ENCODE results near the gene AMN.

Gene AMN

GRCh38 chr14:102930138-102930752, 7.8 kb downstream of the AMN start:
- no peak for DNase-seq

DNA sequence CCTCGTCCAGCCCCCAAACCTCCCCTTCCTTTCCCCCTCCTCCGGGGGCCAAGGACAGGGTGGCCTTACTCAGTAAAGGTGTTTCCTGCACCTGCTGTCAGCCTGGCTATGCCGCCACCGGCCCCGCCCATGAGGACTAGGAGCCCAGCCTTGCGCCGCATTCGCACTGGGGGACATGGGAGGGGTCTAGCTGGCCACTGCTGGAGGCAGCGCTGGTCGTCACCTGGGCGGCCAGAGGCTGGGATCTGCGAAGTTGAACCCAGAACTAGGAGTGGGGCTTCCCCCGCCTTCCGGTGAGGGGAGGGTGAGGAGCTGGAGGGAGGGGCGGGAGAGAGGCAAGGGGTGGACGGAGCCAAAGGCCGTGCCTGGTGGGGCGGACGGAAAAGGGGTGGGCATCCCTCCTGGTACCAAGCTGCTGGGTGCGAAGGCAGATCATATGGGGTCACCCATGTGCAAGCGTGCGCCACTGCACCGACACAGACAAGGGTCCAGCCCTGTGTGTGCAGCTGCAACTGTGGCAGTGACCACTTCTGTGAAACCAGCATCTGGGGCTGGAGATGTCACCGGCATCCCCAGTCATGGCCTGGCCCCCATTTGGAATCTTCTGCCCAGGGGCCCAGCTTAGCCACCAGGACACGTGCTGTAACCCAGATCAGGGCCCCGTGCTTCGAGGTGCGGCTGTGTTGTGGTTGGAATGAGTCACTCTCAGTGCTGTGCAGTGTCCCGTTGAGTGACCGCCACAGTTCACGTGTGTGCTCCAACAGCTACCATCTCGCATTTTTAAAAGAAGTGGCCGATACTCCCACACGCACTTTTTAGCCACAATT, 8.5 kb downstream of the AMN start:
- no peak for DNase-seq

DNA sequence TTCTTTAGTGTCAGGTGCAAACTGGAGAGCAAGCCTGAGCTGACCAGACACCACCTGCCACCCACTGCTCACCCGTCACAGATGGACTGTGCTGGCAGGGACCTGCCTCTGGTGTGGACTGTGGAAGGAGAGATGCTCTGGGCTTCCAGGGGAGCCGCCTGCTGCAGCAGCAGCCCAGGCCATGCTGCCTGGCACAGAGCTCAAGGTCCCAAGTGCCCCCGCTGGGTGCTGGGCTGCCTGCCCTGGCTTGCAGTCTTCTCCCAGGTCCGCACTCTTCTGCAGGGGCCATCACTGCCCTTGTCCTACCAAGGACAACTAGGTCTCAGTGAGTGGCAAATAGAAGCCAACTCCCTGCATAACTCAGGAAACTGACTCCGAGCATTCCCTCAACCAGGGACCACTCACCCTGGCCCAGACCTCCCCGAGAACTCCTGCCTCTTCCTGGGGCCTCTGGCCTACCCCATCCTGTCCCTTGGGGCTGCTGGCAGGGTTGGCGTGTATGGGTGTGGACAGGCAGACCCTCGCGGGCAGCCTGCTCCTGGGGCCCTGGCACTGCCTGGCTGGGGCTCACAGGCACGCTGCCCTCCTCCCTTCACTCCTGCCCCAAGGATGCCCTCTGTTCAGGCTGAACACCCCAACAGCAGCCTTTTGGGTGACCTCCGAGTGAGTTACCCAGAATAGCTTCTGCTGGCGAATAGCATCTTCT, 9.3 kb downstream of the AMN start:
- no peak for DNase-seq

DNA sequence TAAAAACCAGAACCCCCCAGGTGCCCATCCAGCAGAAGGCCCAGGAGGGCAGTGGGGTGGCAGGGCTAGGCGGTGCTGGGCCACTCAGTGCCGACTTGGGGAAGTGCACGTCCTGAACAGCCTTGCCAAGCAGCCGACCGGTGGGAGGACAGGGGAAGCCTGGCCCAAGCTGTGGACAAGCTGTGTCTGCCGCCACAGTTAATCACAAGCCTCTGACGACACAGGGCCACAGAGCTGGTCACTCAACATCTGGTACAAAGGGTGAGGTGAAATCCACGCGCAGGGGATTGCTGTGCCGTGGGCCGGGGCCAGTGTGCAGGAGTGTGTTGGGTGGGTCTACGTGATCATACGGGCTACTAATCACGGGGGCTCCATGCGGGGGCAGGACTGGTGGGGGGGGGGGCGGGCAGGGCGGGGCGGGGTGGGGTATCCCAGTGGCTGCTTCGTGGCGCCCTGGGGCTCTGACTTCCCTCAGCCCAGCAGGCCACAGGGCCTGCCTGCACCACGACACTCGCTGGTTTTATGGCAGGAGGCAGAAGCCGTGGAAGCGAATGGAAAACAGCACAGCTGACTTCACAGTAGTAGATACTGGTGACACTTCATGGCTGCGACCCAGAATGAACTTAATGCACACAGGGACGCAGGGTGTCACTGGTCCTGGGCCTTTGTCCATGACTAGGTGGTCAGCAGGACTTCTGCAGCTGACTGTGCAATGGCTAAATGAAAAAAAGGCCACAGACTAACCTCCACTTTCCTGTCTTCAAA, 10.2 kb downstream of the AMN start:
- DNase-seq, result no peak

DNA sequence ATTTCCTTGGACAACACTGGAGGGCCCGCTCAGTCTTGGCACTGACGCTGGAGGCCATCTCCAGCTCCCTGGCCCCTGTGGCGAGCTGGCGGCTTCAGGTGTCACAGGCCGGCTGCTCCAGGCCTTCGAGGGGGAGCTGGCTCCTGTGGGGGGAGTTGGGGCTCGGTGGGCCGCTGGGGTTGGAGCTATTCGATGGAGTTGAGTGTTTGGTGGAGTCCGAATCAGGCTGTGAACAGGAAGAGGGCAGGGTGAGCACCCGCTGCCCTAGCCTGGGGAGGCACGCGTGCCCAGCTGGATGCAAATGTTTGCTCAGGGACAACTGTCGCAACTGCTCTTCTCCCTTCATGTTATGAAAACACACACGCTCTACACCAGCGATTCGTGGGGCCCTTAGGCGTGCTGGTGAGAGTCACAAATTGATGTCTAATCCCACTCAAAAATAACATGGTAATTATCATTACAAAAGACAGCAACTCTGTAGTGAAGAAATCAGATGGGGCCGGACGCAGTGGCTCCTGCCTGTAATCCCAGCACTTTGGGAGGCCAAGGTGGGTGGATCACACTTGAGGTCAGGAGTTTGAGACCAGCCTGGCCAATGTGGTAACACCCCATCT, 11.3 kb downstream of the AMN start:
- DNase-seq, result no peak

DNA sequence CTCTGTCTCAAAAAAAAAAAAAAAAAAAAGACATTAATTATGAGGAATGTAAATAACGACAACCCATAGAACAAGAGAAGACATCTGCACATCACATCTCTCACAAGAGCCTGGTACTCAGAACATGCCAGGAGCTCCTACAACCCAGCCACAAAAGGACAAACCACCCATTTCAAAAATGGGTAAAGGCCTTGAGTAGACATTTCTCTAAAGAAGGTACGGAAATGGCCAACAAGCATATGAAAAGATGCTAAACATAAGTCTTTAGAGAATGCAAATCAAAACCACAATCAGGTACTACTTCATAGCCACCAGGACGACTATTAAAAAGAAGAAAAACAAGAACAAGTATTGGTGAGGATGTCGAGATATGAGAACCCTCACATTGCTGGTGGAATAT, 13.3 kb downstream of the AMN start:
- no peak for DNase-seq

GRCh38 chr14:102937331-102938175, 15.1 kb downstream of the AMN start:
- DNase-seq, result no peak

DNA sequence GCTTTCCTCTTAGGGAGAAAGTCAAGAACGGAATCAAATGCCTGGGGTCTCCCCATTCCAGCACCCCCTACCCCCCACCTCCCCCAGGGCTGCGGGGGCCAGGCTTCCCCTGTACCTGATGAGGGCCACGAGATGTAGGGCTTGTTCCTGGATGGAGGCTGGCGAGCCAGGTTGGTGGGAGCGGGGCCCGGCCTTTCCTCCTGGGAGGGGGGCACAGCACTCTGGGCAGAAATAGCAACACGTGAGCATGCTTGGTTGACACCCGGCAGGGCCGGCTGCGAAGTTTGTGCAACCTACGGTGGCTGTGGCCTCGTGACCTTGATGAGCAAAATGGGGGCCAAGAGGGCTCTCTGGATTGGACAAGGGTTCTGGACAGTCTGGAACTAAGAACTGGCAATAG, 15.7 kb downstream of the AMN start:
- no peak for DNase-seq

DNA sequence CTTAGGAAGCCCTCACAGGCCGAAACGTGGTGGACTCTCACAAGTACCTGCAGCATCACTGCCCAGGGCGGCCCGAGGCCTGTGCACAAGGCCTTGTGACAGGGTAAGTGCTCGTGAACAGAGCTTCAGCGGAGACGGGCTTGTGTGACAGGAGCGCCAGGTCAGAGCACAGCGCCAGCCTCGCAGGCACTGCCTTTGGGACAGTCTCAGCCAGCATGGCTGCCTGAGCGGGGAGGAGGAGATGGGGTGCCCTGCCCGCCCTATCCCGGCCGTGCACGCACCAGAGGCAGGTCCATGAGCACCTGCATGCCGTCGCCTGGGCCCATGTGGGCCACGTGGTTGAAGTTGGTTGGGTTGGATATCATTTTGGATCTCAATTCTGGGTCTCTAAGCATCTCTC, 16.9 kb downstream of the AMN start:
- no peak for DNase-seq

DNA sequence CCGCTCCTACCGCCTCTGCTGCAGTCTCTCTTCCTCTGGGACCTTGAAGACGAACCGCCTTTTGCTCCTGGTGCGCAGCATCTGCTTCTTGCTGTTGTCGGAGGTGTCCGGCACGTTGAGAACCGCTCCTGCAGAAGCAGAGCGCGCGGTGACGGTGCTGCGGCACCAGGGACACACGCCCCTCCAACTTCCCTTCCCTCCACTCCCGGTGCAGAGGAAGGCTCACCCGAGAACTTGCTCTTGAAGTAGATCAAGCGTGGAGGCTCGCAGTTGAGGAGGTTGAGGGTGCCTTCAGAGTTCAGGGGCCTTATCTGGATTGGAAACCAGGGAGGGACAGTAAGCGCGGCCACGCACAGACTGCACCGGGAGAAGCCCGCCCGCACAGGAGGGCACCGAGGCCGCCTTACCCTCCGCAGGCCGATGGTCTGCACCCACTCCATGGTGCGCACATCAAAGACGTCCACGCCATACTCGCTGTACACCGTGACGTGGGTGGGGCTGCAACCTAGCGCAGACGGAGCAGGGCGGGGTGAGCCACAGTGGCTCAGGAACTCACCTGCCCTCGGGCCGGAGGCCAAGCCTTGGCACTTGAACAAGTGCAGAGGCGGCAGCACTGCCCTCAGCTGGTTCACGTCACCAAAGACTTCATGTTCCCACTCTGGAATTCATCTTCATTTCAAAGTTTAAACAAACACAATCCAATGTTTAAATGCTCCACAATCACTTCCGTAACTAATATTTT, 17.5 kb downstream of the AMN start:
- DNase-seq, result no peak

DNA sequence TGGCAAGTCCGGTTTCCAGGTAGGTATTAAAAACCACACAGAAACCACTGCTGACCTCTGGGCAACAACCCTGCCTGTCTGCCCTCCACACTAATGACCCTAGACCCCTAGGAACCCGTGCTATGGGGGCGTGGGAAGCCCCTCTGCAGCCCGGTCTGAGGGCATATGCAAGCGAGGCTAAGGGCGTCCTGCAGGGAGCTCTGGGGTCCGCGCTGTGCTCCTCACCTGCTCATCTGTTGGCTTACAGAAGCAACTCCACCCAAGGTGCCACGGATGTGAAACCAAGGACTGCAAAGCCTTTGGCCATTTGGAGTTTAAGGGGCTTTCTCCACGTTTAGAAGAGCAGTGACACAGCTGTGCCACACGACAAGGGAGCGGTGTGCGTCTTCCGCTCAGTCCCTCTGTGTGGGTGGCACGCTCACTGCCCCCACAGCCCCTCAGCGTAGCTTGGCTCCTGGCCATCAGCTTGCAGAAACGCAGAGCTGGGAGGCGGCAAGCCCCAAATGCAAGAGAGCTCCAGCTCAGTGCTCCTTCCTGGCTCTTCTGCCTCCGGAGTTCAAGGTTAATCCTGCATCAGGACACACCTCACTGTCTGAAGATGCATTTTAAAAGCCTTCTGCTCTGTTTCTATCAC, 18.4 kb downstream of the AMN start:
- no peak for DNase-seq

DNA sequence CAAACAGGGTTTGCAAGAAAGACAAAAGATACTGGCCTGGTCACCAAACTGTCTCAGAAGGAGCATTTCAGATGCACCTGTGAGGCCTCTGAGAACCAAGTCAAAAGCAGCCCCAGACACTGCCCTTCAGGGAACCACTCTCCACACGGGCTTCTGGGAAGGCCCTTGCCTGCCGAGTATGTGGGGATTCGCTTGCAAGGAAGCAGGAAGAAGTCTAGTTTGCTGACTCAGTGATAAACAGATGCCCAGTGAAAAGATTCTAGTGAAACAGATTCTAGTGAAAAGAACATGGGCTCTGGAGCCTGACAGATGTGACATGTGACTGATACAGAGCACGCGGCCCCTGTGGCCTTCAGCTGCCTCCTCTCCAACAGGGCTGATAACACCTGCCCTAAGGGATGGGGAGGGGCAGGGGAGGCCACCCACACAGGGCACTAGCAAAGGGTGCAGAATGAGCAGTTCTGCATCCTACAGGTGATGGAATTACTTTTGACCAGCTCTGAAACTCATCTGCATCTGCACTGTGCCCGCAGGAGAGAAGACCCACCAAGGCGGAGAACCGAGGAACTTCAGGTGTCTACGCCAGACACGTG, 19.1 kb downstream of the AMN start:
- DNase-seq, result no peak

GRCh38 chr14:102942069-102942468, 19.6 kb downstream of the AMN start:
- DNase-seq, result no peak

DNA sequence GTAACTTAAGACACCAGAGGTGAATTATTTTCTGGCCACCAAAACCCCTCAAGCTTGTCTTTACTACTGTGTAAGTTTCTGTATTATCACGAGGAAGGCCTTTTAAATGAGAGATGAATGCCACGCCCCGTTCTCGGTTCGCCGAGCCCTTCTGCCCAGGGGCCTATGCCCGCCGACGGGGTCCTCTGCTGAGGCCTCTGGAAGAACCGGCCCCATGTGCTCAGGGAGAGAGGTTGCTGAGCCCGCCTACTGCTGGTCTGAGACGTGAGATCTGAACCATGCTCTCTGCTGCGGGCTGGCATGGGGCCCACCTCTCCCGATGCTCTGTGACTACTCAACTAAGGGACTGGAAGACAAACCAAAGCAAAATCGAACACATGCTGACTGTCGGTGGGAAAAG, 21.0 kb downstream of the AMN start:
- no peak for DNase-seq

DNA sequence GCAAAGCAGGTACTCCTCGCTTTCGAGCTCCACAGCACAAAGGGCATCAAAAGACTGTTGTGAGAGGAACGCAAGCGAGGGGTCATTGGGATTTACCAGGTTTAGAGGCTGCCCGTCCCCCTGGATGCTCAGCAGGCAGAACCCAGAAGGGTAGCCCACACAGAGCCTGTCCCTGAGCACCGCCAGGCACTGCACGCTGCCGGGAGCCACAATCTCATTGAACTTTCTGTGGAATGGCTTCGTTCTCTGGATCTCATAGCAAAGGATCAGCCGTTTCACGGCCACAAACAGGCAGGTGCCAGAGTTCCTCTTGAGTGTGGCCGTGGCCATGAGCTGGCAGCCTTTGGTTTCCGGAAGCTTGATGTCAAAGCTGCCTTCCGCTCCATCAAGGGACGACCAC, 21.5 kb downstream of the AMN start:
- no peak for DNase-seq

- no peak for DNase-seq
Observed at GRCh38 chr14:102944448-102945330, 22.2 kb downstream of the AMN start.

DNA sequence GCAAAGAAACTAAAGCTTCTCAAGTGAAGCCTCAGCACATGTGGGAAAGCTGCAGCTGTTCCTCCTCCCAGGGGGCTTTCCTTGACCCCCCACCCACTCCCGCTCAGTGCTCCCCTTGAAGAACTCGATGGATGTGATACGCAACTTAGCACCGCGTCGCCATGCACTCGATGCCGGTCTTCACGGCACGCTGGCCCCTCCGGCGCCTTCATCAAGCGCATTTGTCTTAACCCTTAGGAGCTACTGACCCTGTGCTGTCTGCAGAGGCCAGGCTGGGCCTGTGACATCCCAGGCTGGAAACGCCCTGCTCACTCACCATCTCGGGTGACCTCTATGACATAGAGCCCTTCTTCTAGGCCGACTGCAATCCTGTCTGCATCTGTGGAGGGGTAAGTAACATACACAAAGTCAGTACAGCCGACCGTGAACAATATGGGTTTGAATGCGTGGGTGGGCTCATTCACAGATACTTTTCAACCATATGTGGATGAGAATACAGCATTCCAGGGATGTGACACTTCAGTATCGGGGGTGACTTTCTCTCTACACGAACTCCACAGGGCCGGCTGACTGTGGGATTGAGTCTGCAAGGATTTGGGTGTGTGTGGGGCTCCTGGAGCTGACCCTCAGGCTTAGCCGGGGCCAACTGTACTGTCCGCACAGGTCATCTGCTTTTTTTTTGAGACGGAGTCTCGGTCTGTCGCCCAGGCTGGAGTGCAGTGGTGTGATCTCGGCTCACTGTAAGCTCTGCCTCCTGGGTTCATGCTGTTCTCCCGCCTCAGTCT, 23.1 kb downstream of the AMN start:
- no peak for DNase-seq
